Measurements from ENCODE around the gene AUTS2. TPM values are rescaled to one million over a fixed set of nuclear protein-coding genes. Genes with fewer than 3 reads are reported as not detected.

Gene AUTS2
- total and polyA plus RNA-seq, 2 experiments from 2014 or later = 3.0 to 4.4 TPM

GRCh38 chr7:70834424-70834823 is 1236.1 kb downstream of the AUTS2 start:
- H3K9ac ChIP-seq = no peak overlapping the region
- no peak overlapping the region for H3K27ac ChIP-seq
- no peaks in the 10 kb centered on the region for H3K9me2 ChIP-seq (ENCODE audit: insufficient read depth)
- no peak overlapping the region for H3K4me2 ChIP-seq (ENCODE audit: unreplicated experiment)
- no peaks in the 10 kb centered on the region for H4K20me1 ChIP-seq (ENCODE audit: insufficient read depth)
- H3K27me3 ChIP-seq (replicated peaks; ENCODE audit: insufficient read depth) = peaks cover 2% of the 10 kb centered on the region; the same call in 1 of the 2 replicates
- no peak overlapping the region for H2AFZ ChIP-seq
- 75 to 83% methylated on average over 8 of the region's 8 CpGs for WGBS, 2 experiments (ENCODE audit: low coverage in 1 of 2, low lambda C conversion rate in 2 of 2, missing lambda C conversion rate in 2 of 2)
- no peak for TF ChIP-seq EZH2phosphoT487 (IDR thresholded peaks at IDR 0.05; ENCODE audit: insufficient read depth, low read depth)
- TF ChIP-seq EZH2 (IDR thresholded peaks at IDR 0.05; ENCODE audit: insufficient read depth, poor library complexity, severe bottlenecking) = no peak
- no peak overlapping the region for H3K4me3 ChIP-seq
- H3K79me2 ChIP-seq (ENCODE audit: insufficient read depth) = no peaks in the 10 kb centered on the region
- no peak for DNase-seq
- in situ Hi-C loops (cut with MboI) = no loop called here
- H3F3A ChIP-seq (ENCODE audit: insufficient read depth) = no peaks in the 10 kb centered on the region
- no peaks in the 10 kb centered on the region for H3K9me3 ChIP-seq (ENCODE audit: low read depth)
- H3K4me1 ChIP-seq (ENCODE audit: insufficient read depth) = peaks cover 4% of the 10 kb centered on the region
- H3K36me3 ChIP-seq (ENCODE audit: low read depth) = no peaks in the 10 kb centered on the region

- no peaks in the 10 kb centered on the region for H3K27me3 ChIP-seq (replicated peaks; ENCODE audit: insufficient read depth)
- no peak overlapping the region for H3K4me3 ChIP-seq
- H3K4me1 ChIP-seq (ENCODE audit: insufficient read depth) = peaks cover 4% of the 10 kb centered on the region
- no peak overlapping the region for H2AFZ ChIP-seq
- H3K27ac ChIP-seq = no peak overlapping the region
- 9 to 10% methylated on average over 2 of the region's 2 CpGs for WGBS, 2 experiments (ENCODE audit: low coverage in 1 of 2, low lambda C conversion rate in 2 of 2, missing lambda C conversion rate in 2 of 2)
- H3K36me3 ChIP-seq (ENCODE audit: low read depth) = no peaks in the 10 kb centered on the region
- no peaks in the 10 kb centered on the region for H3F3A ChIP-seq (ENCODE audit: insufficient read depth)
- no peaks in the 10 kb centered on the region for H4K20me1 ChIP-seq (ENCODE audit: insufficient read depth)
- H3K4me2 ChIP-seq (ENCODE audit: unreplicated experiment) = no peak overlapping the region
- H3K9me2 ChIP-seq (ENCODE audit: insufficient read depth) = no peaks in the 10 kb centered on the region
- no peak for TF ChIP-seq EZH2phosphoT487 (IDR thresholded peaks at IDR 0.05; ENCODE audit: insufficient read depth, low read depth)
- H3K9me3 ChIP-seq (ENCODE audit: low read depth) = no peaks in the 10 kb centered on the region
- in situ Hi-C loops (cut with MboI) = no loop called here
- no peak for DNase-seq
- no peaks in the 10 kb centered on the region for H3K79me2 ChIP-seq (ENCODE audit: insufficient read depth)
- no peak overlapping the region for H3K9ac ChIP-seq
These were observed 1237.4 kb downstream of the AUTS2 start for GRCh38 chr7:70835658-70836057.

- Histone ChIP-seq H3K79me2 (ENCODE audit: insufficient read depth) (no peaks in the 10 kb centered on the region), H3K36me3 (ENCODE audit: low read depth) (no peaks in the 10 kb centered on the region), H3K9me2 (ENCODE audit: insufficient read depth) (no peaks in the 10 kb centered on the region), H3K4me3 (no peak overlapping the region), H3K27me3 (replicated peaks; ENCODE audit: insufficient read depth) (no peaks in the 10 kb centered on the region), H3F3A (ENCODE audit: insufficient read depth) (no peaks in the 10 kb centered on the region), H3K9me3 (ENCODE audit: low read depth) (no peaks in the 10 kb centered on the region), H3K9ac (no peak overlapping the region), H3K4me2 (ENCODE audit: unreplicated experiment) (no peak overlapping the region), H3K27ac (no peak overlapping the region), H2AFZ (no peak overlapping the region), H3K4me1 (ENCODE audit: insufficient read depth) (peaks cover 4% of the 10 kb centered on the region), H4K20me1 (ENCODE audit: insufficient read depth) (no peaks in the 10 kb centered on the region)
- no peak for TF ChIP-seq EZH2phosphoT487 (IDR thresholded peaks at IDR 0.05; ENCODE audit: insufficient read depth, low read depth)
- no peak for TF ChIP-seq EZH2 (IDR thresholded peaks at IDR 0.05; ENCODE audit: insufficient read depth, poor library complexity, severe bottlenecking)
- DNase-seq = no peak
- 16% methylated on average over 1 of the region's 1 CpG; no CpG with 5 or more reads in 1 of the 2 experiments for WGBS, 2 experiments (ENCODE audit: low coverage in 1 of 2, low lambda C conversion rate in 2 of 2, missing lambda C conversion rate in 2 of 2)
- in situ Hi-C loops (cut with MboI) = no loop called here
These were observed 1238.0 kb downstream of the AUTS2 start for GRCh38 chr7:70836279-70836678.

- Histone ChIP-seq H3F3A (ENCODE audit: insufficient read depth) (no peaks in the 10 kb centered on the region), H3K4me1 (ENCODE audit: insufficient read depth) (peaks cover 4% of the 10 kb centered on the region), H3K27me3 (replicated peaks; ENCODE audit: insufficient read depth) (no peaks in the 10 kb centered on the region), H3K4me2 (ENCODE audit: unreplicated experiment) (no peak overlapping the region), H3K9me3 (ENCODE audit: low read depth) (no peaks in the 10 kb centered on the region), H4K20me1 (ENCODE audit: insufficient read depth) (no peaks in the 10 kb centered on the region), H3K79me2 (ENCODE audit: insufficient read depth) (no peaks in the 10 kb centered on the region), H2AFZ (no peak overlapping the region), H3K36me3 (ENCODE audit: low read depth) (no peaks in the 10 kb centered on the region), H3K9ac (no peak overlapping the region), H3K27ac (no peak overlapping the region), H3K9me2 (ENCODE audit: insufficient read depth) (no peaks in the 10 kb centered on the region), H3K4me3 (no peak overlapping the region)
- 65 to 84% methylated on average over 6 of the region's 6 CpGs for WGBS, 2 experiments (ENCODE audit: low coverage in 1 of 2, low lambda C conversion rate in 2 of 2, missing lambda C conversion rate in 2 of 2)
- DNase-seq = no peak
- in situ Hi-C loops (cut with MboI) = no loop called here
- no peak for TF ChIP-seq EZH2 (IDR thresholded peaks at IDR 0.05; ENCODE audit: insufficient read depth, poor library complexity, severe bottlenecking)
- TF ChIP-seq EZH2phosphoT487 (IDR thresholded peaks at IDR 0.05; ENCODE audit: insufficient read depth, low read depth) = no peak
These were observed 1238.7 kb downstream of the AUTS2 start for GRCh38 chr7:70836946-70837345.

GRCh38 chr7:70837589-70837988 is 1239.3 kb downstream of the AUTS2 start:
- H3K79me2 ChIP-seq (ENCODE audit: insufficient read depth) = no peaks in the 10 kb centered on the region
- WGBS, 2 experiments (ENCODE audit: low coverage in 1 of 2, low lambda C conversion rate in 2 of 2, missing lambda C conversion rate in 2 of 2) = 46 to 50% methylated on average over 4 of the region's 4 CpGs
- no peaks in the 10 kb centered on the region for H3K36me3 ChIP-seq (ENCODE audit: low read depth)
- in situ Hi-C loops (cut with MboI) = no loop called here
- H3K4me2 ChIP-seq (ENCODE audit: unreplicated experiment) = no peak overlapping the region
- no peak overlapping the region for H3K27ac ChIP-seq
- no peak overlapping the region for H3K9ac ChIP-seq
- H4K20me1 ChIP-seq (ENCODE audit: insufficient read depth) = no peaks in the 10 kb centered on the region
- no peaks in the 10 kb centered on the region for H3K9me2 ChIP-seq (ENCODE audit: insufficient read depth)
- H3F3A ChIP-seq (ENCODE audit: insufficient read depth) = no peaks in the 10 kb centered on the region
- TF ChIP-seq EZH2 (IDR thresholded peaks at IDR 0.05; ENCODE audit: insufficient read depth, poor library complexity, severe bottlenecking) = no peak
- no peak for TF ChIP-seq EZH2phosphoT487 (IDR thresholded peaks at IDR 0.05; ENCODE audit: insufficient read depth, low read depth)
- H3K9me3 ChIP-seq (ENCODE audit: low read depth) = no peaks in the 10 kb centered on the region
- H2AFZ ChIP-seq = no peak overlapping the region
- H3K4me3 ChIP-seq = no peak overlapping the region
- H3K27me3 ChIP-seq (replicated peaks; ENCODE audit: insufficient read depth) = no peaks in the 10 kb centered on the region
- H3K4me1 ChIP-seq (ENCODE audit: insufficient read depth) = peaks cover 4% of the 10 kb centered on the region
- no peak for DNase-seq

Data from GM23248 (cell line).